Spleen (tissue), 7 donors: Measurements from ENCODE around the gene NHLH1.

Experiments
- CTCF ChIP-seq, 11 experiments: fragments of 200-600 bp in 7 of 11; fragments of 450-650 bp in 4 of 11; sonication (generic) in 4 of 11; IDR thresholded peaks in 8 of 11; conservative IDR thresholded peaks in 3 of 11; 1 replicate in 7 of 11; 2 replicates in 4 of 11; pipeline versions ENCODE4 v1.4.0 to v1.8.0; 2016 to 2021; ENCODE audit warnings: antibody characterized with exemption in 11 of 11, inconsistent platforms in 4 of 11, mild to moderate bottlenecking in 1 of 11
- POLR2A ChIP-seq, 3 donors: fragments of 450-650 bp; IDR thresholded peaks; one replicate each; pipeline ENCODE4 v1.5.1; 2017; ENCODE audit warnings: antibody characterized with exemption in 3 of 3, mild to moderate bottlenecking in 1 of 3
- POLR2AphosphoS5 ChIP-seq, 3 donors: sonication (generic); formaldehyde crosslinking; IDR thresholded peaks; one replicate each; pipeline ENCODE4 v1.5.1; 2017; ENCODE audit warnings: antibody characterized with exemption in 3 of 3
- donor health status: DM: no; HTN: no; CAD: no; lungs with moderate emphysema.
- donor health status: DM: no; HTN: no; CAD: no.
- donor health status: DM: no; HTN: no; CAD: no.

- TF ChIP-seq CTCF (IDR thresholded peaks at IDR 0.05 in 8 of 11, conservative IDR thresholded peaks at IDR 0.05 in 3 of 11) (no peak), POLR2AphosphoS5 (IDR thresholded peaks at IDR 0.05) (no peak), POLR2A (IDR thresholded peaks at IDR 0.05) (no peak)
Observed at GRCh38 chr1:160412028-160412362, 45.1 kb downstream of the NHLH1 start.
